HG03571 (cell line): ENCODE measurements around the gene KAZN.

Experiments used
- ATAC-seq: cut with Tn5 transposase; IDR thresholded peaks from one replicate; pipeline ENCODE4 v1.9.1; 2021; ENCODE audit not compliant: unreplicated experiment

The KAZN gene

GRCh38 chr1:14705824-14706223, 107.3 kb downstream of the KAZN start:
- ATAC-seq = no peak

- no peak for ATAC-seq
Observed at GRCh38 chr1:14706631-14707030, 108.1 kb downstream of the KAZN start.

GRCh38 chr1:14707531-14708445, 109.3 kb downstream of the KAZN start:
- ATAC-seq = no peak

- ATAC-seq = no peak
Observed at GRCh38 chr1:14710331-14710730, 111.8 kb downstream of the KAZN start.

- no peak for ATAC-seq
Observed at GRCh38 chr1:14712136-14712535, 113.7 kb downstream of the KAZN start.

- ATAC-seq = no peak
Observed at GRCh38 chr1:14713077-14713476, 114.6 kb downstream of the KAZN start.

- ATAC-seq = no peak
Observed at GRCh38 chr1:14715266-14715665, 116.8 kb downstream of the KAZN start.

GRCh38 chr1:14715802-14716201, 117.3 kb downstream of the KAZN start:
- ATAC-seq = no peak

- ATAC-seq = no peak
Observed at GRCh38 chr1:14716474-14716873, 118.0 kb downstream of the KAZN start.

- no peak for ATAC-seq
Observed at GRCh38 chr1:14718476-14718875, 120.0 kb downstream of the KAZN start.

GRCh38 chr1:14723401-14723800, 124.9 kb downstream of the KAZN start:
- no peak for ATAC-seq

- no peak for ATAC-seq
Observed at GRCh38 chr1:14724246-14724645, 125.8 kb downstream of the KAZN start.

- no peak for ATAC-seq
Observed at GRCh38 chr1:14724678-14725077, 126.2 kb downstream of the KAZN start.

GRCh38 chr1:14725238-14725637, 126.8 kb downstream of the KAZN start:
- no peak for ATAC-seq

GRCh38 chr1:14725695-14726094, 127.2 kb downstream of the KAZN start:
- no peak for ATAC-seq

GRCh38 chr1:14726606-14727005, 128.1 kb downstream of the KAZN start:
- ATAC-seq = no peak

- ATAC-seq = no peak
Observed at GRCh38 chr1:14728516-14728915, 130.0 kb downstream of the KAZN start.

- ATAC-seq = no peak
Observed at GRCh38 chr1:14732728-14733047, 134.2 kb downstream of the KAZN start.

GRCh38 chr1:14733048-14733778, 134.7 kb downstream of the KAZN start:
- no peak for ATAC-seq

GRCh38 chr1:14733779-14734140, 135.3 kb downstream of the KAZN start:
- no peak for ATAC-seq

GRCh38 chr1:14735841-14736240, 137.4 kb downstream of the KAZN start:
- ATAC-seq = no peak

GRCh38 chr1:14737561-14738094, 139.1 kb downstream of the KAZN start:
- ATAC-seq = no peak
